CD4-positive, alpha-beta T cell (primary cell): ENCODE measurements around the gene CHD5. TPM values are rescaled to one million over a fixed set of nuclear protein-coding genes. Genes with fewer than 3 reads are reported as not detected.

Experiments
- ATAC-seq: fragments of 200-7000 bp; cut with Tn5 transposase; one replicate; pipeline ENCODE4 v1.10.0; 2022; ENCODE audit warnings: mild to moderate bottlenecking; ENCODE audit not compliant: poor library complexity
- CTCF ChIA-PET: fragments of 350-600 bp; sonication (Branson Sonifier 250); formaldehyde crosslinking; loops from one replicate; lab custom pipeline; 2021; ENCODE audit warnings: antibody characterized with exemption, inconsistent platforms; lab: Charles Lee
- POLR2A ChIA-PET: fragments of 350-600 bp; sonication (Branson Sonifier 250); formaldehyde crosslinking; loops from one replicate; lab custom pipeline; 2021; ENCODE audit warnings: antibody characterized with exemption, inconsistent platforms; lab: Charles Lee
- DNase-seq, 14 experiments: peaks; one replicate each; pipeline ENCODE4 v3.0.0-alpha.2; 2013 to 2020; ENCODE audit warnings: mixed read lengths in 2 of 14
- H3K27ac ChIP-seq, 2 donors: one replicate each; pipeline versions ENCODE4 v1.5.1 to v1.7.0; 2013; ENCODE audit warnings: low read length in 2 of 2, low read depth in 1 of 2, mild to moderate bottlenecking in 1 of 2
- H3K27me3 ChIP-seq, 2 experiments: 1 replicate in 1 of 2; 2 replicates in 1 of 2; pipeline versions ENCODE4 v1.6.1 to v1.7.0; 2013; ENCODE audit warnings: low read length in 2 of 2, control low read depth in 1 of 2, mild to moderate bottlenecking in 1 of 2, moderate library complexity in 1 of 2; ENCODE audit not compliant: insufficient read depth in 2 of 2, control insufficient read depth in 1 of 2
- H3K36me3 ChIP-seq: one replicate; pipeline ENCODE4 v1.6.1; 2013; ENCODE audit warnings: low read length, control low read depth; ENCODE audit not compliant: insufficient read depth
- H3K4me1 ChIP-seq: one replicate; pipeline ENCODE4 v1.6.1; 2013; ENCODE audit warnings: low read length, control low read depth; ENCODE audit not compliant: insufficient read depth
- H3K4me3 ChIP-seq: one replicate; pipeline ENCODE4 v1.5.1; 2013; ENCODE audit warnings: mild to moderate bottlenecking, low read length, moderate library complexity
- H3K9me3 ChIP-seq, 2 experiments: 1 replicate in 1 of 2; 2 replicates in 1 of 2; pipeline versions ENCODE4 v1.6.1 to v1.7.0; 2013; ENCODE audit warnings: low read length in 2 of 2, mild to moderate bottlenecking in 2 of 2, control low read depth in 1 of 2, moderate library complexity in 1 of 2; ENCODE audit not compliant: control insufficient read depth in 1 of 2, insufficient read depth in 1 of 2
- H3K27ac Mint-ChIP-seq: one replicate; pipeline ENCODE4 v1.8.0; 2020; ENCODE audit warnings: mixed read lengths
- H3K27me3 Mint-ChIP-seq: one replicate; pipeline ENCODE4 v1.8.0; 2021; ENCODE audit warnings: mixed read lengths
- H3K36me3 Mint-ChIP-seq: one replicate; pipeline ENCODE4 v1.8.0; 2021; ENCODE audit warnings: low read depth, mixed read lengths
- H3K4me1 Mint-ChIP-seq: one replicate; pipeline ENCODE4 v1.8.0; 2021; ENCODE audit warnings: low read depth, mixed read lengths
- H3K4me3 Mint-ChIP-seq: one replicate; pipeline ENCODE4 v1.8.0; 2020; ENCODE audit warnings: mild to moderate bottlenecking, mixed read lengths
- H3K9me3 Mint-ChIP-seq: one replicate; pipeline ENCODE4 v1.8.0; 2020; ENCODE audit warnings: mixed read lengths
- intact Hi-C, 2 experiments: fragments of 100-400 bp; cut with DNase I in 1 of 2; cut with micrococcal nuclease in 1 of 2; formaldehyde crosslinking; loops; one replicate each; pipeline versions ENCODE4 v1.15.1 to v1.9.0; 2023 to 2025; cut with DNase I, micrococcal nuclease
- total RNA-seq, 174 experiments: library from RNA in 2 of 174; stranded (reverse) in 2 of 174; gene quantifications; one replicate each; pipeline ENCODE4 v1.2.3 and lab custom pipeline; 2021 to 2026
- TF ChIP-seq, protein P1 (sequence below): fragments of 200-600 bp; IDR thresholded peaks from one replicate; pipeline ENCODE4 v1.8.0; 2022; ENCODE audit warnings: antibody characterized with exemption, mild to moderate bottlenecking

CHD5 gene
- total RNA-seq, 2 experiments from 2014 or later: 0.25 to 0.34 TPM

DNA sequence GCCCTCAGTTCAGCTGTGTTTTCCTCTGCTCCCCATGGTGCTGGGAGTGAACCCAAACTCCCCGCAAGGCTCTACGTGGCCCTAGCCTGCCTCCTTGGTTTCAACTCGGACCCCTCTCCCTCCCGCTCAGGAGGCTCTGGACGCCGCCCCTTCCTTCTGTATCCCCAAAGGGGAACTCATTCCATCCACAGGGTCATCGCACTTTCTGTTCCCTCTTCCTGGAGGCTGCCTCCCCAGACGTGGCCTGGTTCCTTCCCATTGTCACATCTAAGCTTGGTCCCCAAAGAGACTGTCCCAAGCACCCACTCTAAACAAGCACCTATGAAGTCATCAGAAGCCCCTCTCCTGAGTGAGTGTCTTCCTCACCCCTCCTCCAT lies 123.6 kb downstream of the CHD5 start:
- no peaks in the 10 kb centered on the region for H3K27me3 ChIP-seq
- H3K4me3 Mint-ChIP-seq: no peak overlapping the region
- no peak overlapping the region for H3K27ac ChIP-seq
- no peaks in the 10 kb centered on the region for H3K27me3 Mint-ChIP-seq
- ChIA-PET CTCF (no interaction called here), POLR2A (interaction anchor here (0.7 to 1.2 kb wide), 2 partner anchors 45 to 554 kb away, joined by 3 read pairs; no protein-coding TSS in a partner anchor)
- peaks cover 29% of the 10 kb centered on the region for H3K4me1 Mint-ChIP-seq
- TF ChIP-seq, protein P1, sequence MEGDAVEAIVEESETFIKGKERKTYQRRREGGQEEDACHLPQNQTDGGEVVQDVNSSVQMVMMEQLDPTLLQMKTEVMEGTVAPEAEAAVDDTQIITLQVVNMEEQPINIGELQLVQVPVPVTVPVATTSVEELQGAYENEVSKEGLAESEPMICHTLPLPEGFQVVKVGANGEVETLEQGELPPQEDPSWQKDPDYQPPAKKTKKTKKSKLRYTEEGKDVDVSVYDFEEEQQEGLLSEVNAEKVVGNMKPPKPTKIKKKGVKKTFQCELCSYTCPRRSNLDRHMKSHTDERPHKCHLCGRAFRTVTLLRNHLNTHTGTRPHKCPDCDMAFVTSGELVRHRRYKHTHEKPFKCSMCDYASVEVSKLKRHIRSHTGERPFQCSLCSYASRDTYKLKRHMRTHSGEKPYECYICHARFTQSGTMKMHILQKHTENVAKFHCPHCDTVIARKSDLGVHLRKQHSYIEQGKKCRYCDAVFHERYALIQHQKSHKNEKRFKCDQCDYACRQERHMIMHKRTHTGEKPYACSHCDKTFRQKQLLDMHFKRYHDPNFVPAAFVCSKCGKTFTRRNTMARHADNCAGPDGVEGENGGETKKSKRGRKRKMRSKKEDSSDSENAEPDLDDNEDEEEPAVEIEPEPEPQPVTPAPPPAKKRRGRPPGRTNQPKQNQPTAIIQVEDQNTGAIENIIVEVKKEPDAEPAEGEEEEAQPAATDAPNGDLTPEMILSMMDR: no peak
- H3K4me1 ChIP-seq: peaks cover 22% of the 10 kb centered on the region
- no peak overlapping the region for H3K4me3 ChIP-seq
- peaks cover 43% of the 10 kb centered on the region for H3K36me3 Mint-ChIP-seq
- intact Hi-C loops: no loop called here
- no peaks in the 10 kb centered on the region for H3K9me3 Mint-ChIP-seq
- peaks cover 40% of the 10 kb centered on the region for H3K36me3 ChIP-seq
- no peaks in the 10 kb centered on the region for H3K9me3 ChIP-seq
- no peak for ATAC-seq
- peak overlapping the region; percentile 24 for H3K27ac Mint-ChIP-seq
- DNase-seq: peak in 1 of 14 experiments; percentile 27

DNA sequence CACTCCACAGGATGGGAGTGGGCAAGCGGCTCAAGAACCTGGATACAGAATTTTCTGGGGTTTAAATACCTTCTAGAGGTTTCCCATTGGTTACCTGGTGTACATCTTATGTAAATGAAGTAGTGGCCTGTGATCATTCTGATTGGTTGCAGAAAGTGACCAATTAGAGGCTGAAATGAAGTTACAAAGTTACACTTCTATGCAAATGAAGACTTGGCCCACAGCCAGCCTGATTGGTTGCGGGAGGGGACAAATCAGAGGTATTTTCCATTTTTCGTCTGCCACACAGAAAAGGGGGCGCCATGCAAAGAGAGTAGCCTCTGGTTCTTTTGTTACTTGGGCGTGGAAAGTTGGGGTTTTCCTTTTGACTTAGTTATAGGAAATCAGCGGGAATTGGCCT lies 125.5 kb downstream of the CHD5 start:
- peaks cover 29% of the 10 kb centered on the region for H3K4me1 Mint-ChIP-seq
- TF ChIP-seq, protein P1: no peak
- H3K27ac Mint-ChIP-seq: no peak overlapping the region
- no peak overlapping the region for H3K27ac ChIP-seq
- H3K9me3 ChIP-seq: no peaks in the 10 kb centered on the region
- ChIA-PET CTCF (no interaction called here), POLR2A (no interaction called here)
- no peaks in the 10 kb centered on the region for H3K9me3 Mint-ChIP-seq
- H3K4me1 ChIP-seq: peaks cover 21% of the 10 kb centered on the region
- no peaks in the 10 kb centered on the region for H3K27me3 ChIP-seq
- no peak overlapping the region for H3K4me3 ChIP-seq
- ATAC-seq: no peak
- intact Hi-C loops: no loop called here
- no peak overlapping the region for H3K4me3 Mint-ChIP-seq
- no peak for DNase-seq
- peaks cover 42% of the 10 kb centered on the region for H3K36me3 Mint-ChIP-seq
- peaks cover 41% of the 10 kb centered on the region for H3K36me3 ChIP-seq
- H3K27me3 Mint-ChIP-seq: no peaks in the 10 kb centered on the region

DNA sequence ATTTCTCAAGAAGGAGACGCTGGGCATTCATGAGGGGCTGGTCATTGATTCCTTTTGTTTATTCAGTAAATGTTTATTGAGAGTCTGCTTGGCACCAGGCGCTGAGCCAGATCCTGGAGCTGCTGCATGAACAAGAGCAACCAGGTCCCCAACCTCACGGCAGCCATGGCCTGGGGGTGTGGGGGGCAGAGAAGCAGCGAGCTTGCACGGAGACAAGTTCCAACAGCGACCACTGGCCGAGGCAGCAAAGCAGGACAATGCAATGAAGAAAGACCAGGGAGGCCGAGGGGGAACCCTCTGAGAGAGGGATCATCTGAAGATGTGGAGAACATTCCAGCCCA lies 126.9 kb downstream of the CHD5 start:
- Mint-ChIP-seq H3K4me3 (no peak overlapping the region), H3K36me3 (peaks cover 45% of the 10 kb centered on the region), H3K4me1 (peaks cover 26% of the 10 kb centered on the region), H3K27me3 (no peaks in the 10 kb centered on the region), H3K9me3 (no peaks in the 10 kb centered on the region), H3K27ac (no peak overlapping the region)
- Histone ChIP-seq H3K36me3 (peaks cover 48% of the 10 kb centered on the region), H3K4me1 (peaks cover 21% of the 10 kb centered on the region), H3K27me3 (no peaks in the 10 kb centered on the region), H3K27ac (no peak overlapping the region), H3K4me3 (no peak overlapping the region), H3K9me3 (peaks cover 0 to 4% of the 10 kb centered on the region in 2 experiments)
- POLR2A ChIA-PET: no interaction called here
- TF ChIP-seq, protein P1: peak; percentile 8
- ATAC-seq (no peak), DNase-seq (no peak)
- CTCF ChIA-PET: no interaction called here
- intact Hi-C loops: loop anchor here in 1 of 2 experiments (2.0 kb wide), 1 partner anchor 192 kb away; the partner anchor contains the start of gene HES3
